Lower lobe of right lung (tissue), 2 donors: ENCODE measurements around the gene FAM114A2. TPM values are rescaled to one million over a fixed set of nuclear protein-coding genes. Genes with fewer than 3 reads are reported as not detected.
A peak's percentile ranks its signal among the peaks of the same experiment; 100 is the strongest.

Experiments
- ATAC-seq, 2 donors: fragments of 200-7000 bp; cut with Tn5 transposase; one replicate each; pipeline ENCODE4 v1.9.1; 2020 to 2022; ENCODE audit warnings: mild to moderate bottlenecking in 2 of 2, moderate library complexity in 2 of 2
- DNase-seq: peaks from one replicate; pipeline ENCODE4 v3.0.0-alpha.2; 2020
- H3K27ac ChIP-seq: fragments of 200-600 bp; one replicate; pipeline ENCODE4 v1.8.0; 2022
- H3K27me3 ChIP-seq: fragments of 200-600 bp; one replicate; pipeline ENCODE4 v1.8.0; 2022; ENCODE audit warnings: low read depth
- H3K36me3 ChIP-seq: fragments of 200-600 bp; one replicate; pipeline ENCODE4 v1.8.0; 2022; ENCODE audit warnings: mild to moderate bottlenecking
- H3K4me1 ChIP-seq: fragments of 200-600 bp; one replicate; pipeline ENCODE4 v1.8.0; 2022
- H3K4me3 ChIP-seq: fragments of 200-600 bp; one replicate; pipeline ENCODE4 v1.8.0; 2022; ENCODE audit warnings: mild to moderate bottlenecking
- H3K9me3 ChIP-seq: fragments of 200-600 bp; one replicate; pipeline ENCODE4 v1.8.0; 2022
- CTCF ChIP-seq: fragments of 200-600 bp; IDR thresholded peaks from one replicate; pipeline ENCODE4 v1.8.0; 2022; ENCODE audit warnings: antibody characterized with exemption, mild to moderate bottlenecking
- intact Hi-C: fragments of 100-400 bp; cut with DNase I; formaldehyde crosslinking; loops from one replicate; pipeline ENCODE4 v1.11.0; 2022
- total RNA-seq: library from RNA; stranded (reverse); fragmentation: NEBNext Ultra II Directional; extraction: Animal tissue kit (Norgen Biotek cat#: 25700); gene quantifications from one replicate; pipeline ENCODE4 v1.2.1, GENCODE V29; 2021
- donor health status: DM: no; HTN: yes; CAD: no; lungs with severe emphysema.

FAM114A2 gene
- total RNA-seq, 1 donor from 2014 or later: 39.6 TPM

- Histone ChIP-seq H3K4me3 (no peak overlapping the region), H3K9me3 (no peaks in the 10 kb centered on the region), H3K4me1 (peaks cover 8% of the 10 kb centered on the region), H3K27me3 (no peaks in the 10 kb centered on the region), H3K36me3 (no peaks in the 10 kb centered on the region), H3K27ac (no peak overlapping the region)
- intact Hi-C loops: loop anchor here (10.0 kb wide), 1 partner anchor 470 kb away; the partner anchor contains the start of gene GRIA1
- peak; percentile 81 for TF ChIP-seq CTCF
- DNase-seq (no peak), ATAC-seq (peak; percentile 73 to 83)
These were observed 73.6 kb downstream of the FAM114A2 start for GRCh38 chr5:153964880-153965645.

DNA sequence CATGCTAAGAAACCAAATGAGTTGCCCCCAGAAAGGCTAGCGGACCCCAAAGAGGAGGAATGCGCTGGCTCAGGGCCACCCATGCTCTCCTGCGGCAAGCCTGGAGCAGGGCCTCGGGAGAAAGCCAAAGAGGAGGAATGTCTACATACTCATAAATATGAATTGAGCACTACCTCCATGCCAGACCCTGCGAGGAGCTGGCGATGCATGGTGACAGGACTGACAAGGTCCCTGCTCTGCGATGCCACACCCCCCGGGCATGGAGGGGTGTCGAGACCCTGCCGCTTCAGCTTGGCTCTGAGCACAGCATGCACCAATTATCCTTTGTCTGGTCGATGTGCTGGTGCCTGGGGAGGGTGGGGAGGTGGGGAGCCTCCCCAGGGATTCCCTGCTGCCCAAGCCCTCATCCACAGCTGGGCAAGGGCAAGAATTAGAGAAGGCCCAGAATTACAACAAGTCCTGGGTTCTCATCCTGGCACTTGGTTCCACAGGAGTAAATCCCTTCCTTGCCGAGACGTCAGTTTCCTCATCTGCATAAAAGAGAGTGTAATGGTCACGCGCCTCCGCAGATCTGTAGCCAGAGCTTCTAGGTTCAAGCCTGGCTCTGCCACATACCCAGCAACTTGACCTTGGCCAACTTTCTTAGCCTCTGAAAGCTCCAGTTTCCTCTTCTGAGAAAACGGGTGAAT is 74.4 kb downstream of the FAM114A2 start:
- ATAC-seq: no peak
- intact Hi-C loops: loop anchor here (10.0 kb wide), 1 partner anchor 470 kb away; the partner anchor contains the start of gene GRIA1
- DNase-seq: no peak
- no peaks in the 10 kb centered on the region for H3K36me3 ChIP-seq
- H3K27ac ChIP-seq: no peak overlapping the region
- H3K27me3 ChIP-seq: no peaks in the 10 kb centered on the region
- no peak for TF ChIP-seq CTCF
- H3K4me1 ChIP-seq: peaks cover 10% of the 10 kb centered on the region
- H3K4me3 ChIP-seq: no peak overlapping the region
- H3K9me3 ChIP-seq: no peaks in the 10 kb centered on the region

GRCh38 chr5:153960269-153961215 is 78.2 kb downstream of the FAM114A2 start:
- Histone ChIP-seq H3K36me3 (no peaks in the 10 kb centered on the region), H3K27ac (peak overlapping the region; percentile 24), H3K4me1 (peaks cover 10% of the 10 kb centered on the region), H3K27me3 (no peaks in the 10 kb centered on the region), H3K4me3 (no peak overlapping the region), H3K9me3 (no peaks in the 10 kb centered on the region)
- ATAC-seq (peak; percentile 8 to 22), DNase-seq (no peak)
- intact Hi-C loops: loop anchor here (10.0 kb wide), 1 partner anchor 466 kb away; the partner anchor contains the start of gene GRIA1
- no peak for TF ChIP-seq CTCF

DNA sequence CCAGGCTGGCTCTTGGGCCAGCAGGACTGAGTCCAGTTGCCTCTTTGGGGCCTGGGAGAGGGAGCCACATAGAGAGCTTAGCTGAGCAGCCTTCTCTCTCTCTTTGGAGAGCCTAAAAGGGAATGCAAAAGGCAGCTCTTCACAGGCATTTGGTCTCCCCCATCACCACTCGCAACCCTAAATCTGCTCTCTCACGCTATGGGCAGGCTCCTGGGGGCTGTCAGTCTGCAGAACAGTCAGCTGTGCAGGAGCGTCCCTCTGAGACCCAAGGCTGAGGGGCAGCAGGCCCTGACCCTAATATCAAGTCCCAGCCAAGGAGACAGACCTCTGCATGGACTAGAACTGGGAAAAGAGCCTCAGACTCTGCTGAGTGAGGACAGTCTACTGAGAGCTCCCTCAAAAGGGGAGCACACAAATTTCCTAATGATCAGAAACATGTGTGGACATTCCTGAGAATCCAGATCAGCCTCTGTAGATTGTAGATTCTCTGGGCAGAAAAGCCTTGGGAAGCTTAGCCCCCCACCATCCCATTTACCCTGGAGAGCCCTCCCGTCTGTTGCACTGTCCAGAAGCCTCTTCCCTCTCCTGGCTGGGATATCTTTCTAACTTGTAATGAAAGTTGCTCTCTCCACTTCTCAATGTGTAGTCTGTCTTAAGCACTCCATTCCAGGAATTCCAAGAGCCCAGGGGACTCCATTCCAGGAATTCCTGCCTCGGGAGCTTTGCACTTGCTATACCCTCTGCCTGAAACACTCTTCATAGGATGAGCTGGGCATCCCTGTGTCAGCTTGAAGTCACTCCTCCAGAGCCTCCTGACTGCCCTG is 79.4 kb downstream of the FAM114A2 start:
- H3K27ac ChIP-seq: peak overlapping the region; percentile 41
- H3K4me1 ChIP-seq: peaks cover 10% of the 10 kb centered on the region
- no peak overlapping the region for H3K4me3 ChIP-seq
- H3K36me3 ChIP-seq: no peaks in the 10 kb centered on the region
- no peaks in the 10 kb centered on the region for H3K27me3 ChIP-seq
- DNase-seq: no peak
- no peaks in the 10 kb centered on the region for H3K9me3 ChIP-seq
- peak; percentile 31 to 60 for ATAC-seq
- no peak for TF ChIP-seq CTCF
- intact Hi-C loops: no loop called here
